ENCODE measurements around the gene RPL3. TPM values are rescaled to one million over a fixed set of nuclear protein-coding genes. Genes with fewer than 3 reads are reported as not detected.

The RPL3 gene
- total and polyA plus RNA-seq, 3 donors from 2014 or later: 1,087 to 2,075 (median 2,042) TPM

- H3K4me1 ChIP-seq: peaks cover 16% of the 10 kb centered on the region
- H3K36me3 ChIP-seq (ENCODE audit: low read depth, missing control alignments): no peaks in the 10 kb centered on the region
- TF ChIP-seq, protein P1, sequence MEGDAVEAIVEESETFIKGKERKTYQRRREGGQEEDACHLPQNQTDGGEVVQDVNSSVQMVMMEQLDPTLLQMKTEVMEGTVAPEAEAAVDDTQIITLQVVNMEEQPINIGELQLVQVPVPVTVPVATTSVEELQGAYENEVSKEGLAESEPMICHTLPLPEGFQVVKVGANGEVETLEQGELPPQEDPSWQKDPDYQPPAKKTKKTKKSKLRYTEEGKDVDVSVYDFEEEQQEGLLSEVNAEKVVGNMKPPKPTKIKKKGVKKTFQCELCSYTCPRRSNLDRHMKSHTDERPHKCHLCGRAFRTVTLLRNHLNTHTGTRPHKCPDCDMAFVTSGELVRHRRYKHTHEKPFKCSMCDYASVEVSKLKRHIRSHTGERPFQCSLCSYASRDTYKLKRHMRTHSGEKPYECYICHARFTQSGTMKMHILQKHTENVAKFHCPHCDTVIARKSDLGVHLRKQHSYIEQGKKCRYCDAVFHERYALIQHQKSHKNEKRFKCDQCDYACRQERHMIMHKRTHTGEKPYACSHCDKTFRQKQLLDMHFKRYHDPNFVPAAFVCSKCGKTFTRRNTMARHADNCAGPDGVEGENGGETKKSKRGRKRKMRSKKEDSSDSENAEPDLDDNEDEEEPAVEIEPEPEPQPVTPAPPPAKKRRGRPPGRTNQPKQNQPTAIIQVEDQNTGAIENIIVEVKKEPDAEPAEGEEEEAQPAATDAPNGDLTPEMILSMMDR (IDR thresholded peaks at IDR 0.05): no peak
- TF ChIP-seq POLR2A (IDR thresholded peaks at IDR 0.05): no peak
- H3K4me3 ChIP-seq: no peak overlapping the region
- no peaks in the 10 kb centered on the region for H3K27me3 ChIP-seq
- 87 to 92% methylated on average over 11 to 16 of the region's 16 CpGs for WGBS, 2 donors
- intact Hi-C loops (cut with DNase I; ENCODE audit: low total_unique reads): no loop called here
- H3K9me3 ChIP-seq: no peaks in the 10 kb centered on the region
- H3K27ac ChIP-seq: no peak overlapping the region
- DNase-seq: no peak
Observed at GRCh38 chr22:39303892-39304671, 15.3 kb downstream of the RPL3 start.

GRCh38 chr22:39303358-39303757, 16.1 kb downstream of the RPL3 start:
- Histone ChIP-seq H3K9me3 (no peaks in the 10 kb centered on the region), H3K4me3 (no peak overlapping the region), H3K4me1 (peaks cover 14% of the 10 kb centered on the region), H3K27me3 (no peaks in the 10 kb centered on the region), H3K36me3 (ENCODE audit: low read depth, missing control alignments) (no peaks in the 10 kb centered on the region), H3K27ac (no peak overlapping the region)
- WGBS, 2 donors: 87 to 90% methylated on average over 10 to 11 of the region's 11 CpGs
- intact Hi-C loops (cut with DNase I; ENCODE audit: low total_unique reads): no loop called here
- no peak for TF ChIP-seq POLR2A (IDR thresholded peaks at IDR 0.05)
- TF ChIP-seq, protein P1 (IDR thresholded peaks at IDR 0.05): no peak
- no peak for DNase-seq

DNA sequence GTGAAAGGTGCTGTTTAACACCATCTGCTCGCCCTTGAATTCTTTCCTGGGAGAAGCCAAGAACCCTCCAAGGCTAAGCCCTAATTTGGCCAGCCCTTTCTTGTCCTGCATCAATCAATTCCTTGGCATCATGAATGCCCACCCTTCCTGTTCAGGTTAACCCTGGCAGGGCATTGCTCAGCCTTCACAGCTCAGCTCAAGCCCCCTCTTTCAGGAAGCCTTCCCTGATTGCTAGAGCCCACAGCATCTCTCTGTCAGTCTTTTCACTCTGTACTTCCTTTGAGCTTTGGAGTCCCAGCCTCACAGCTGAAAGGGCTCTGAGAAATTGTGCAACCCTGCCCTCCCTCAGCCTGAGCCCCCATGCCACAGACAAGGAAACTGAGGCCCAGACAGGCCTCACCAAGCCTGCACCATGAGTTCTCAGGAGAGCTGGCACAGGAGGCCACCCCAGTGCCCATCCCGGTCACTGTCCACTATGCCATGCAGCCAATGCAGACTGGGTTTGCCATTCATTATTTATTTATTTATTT, 16.9 kb downstream of the RPL3 start:
- H3K9me3 ChIP-seq: no peaks in the 10 kb centered on the region
- no peaks in the 10 kb centered on the region for H3K27me3 ChIP-seq
- H3K4me1 ChIP-seq: peaks cover 18% of the 10 kb centered on the region
- WGBS, 2 donors: 92 to 100% methylated on average over 2 of the region's 2 CpGs
- TF ChIP-seq, protein P1 (IDR thresholded peaks at IDR 0.05): no peak
- TF ChIP-seq POLR2A (IDR thresholded peaks at IDR 0.05): no peak
- no peak overlapping the region for H3K27ac ChIP-seq
- no peak overlapping the region for H3K4me3 ChIP-seq
- DNase-seq: no peak
- intact Hi-C loops (cut with DNase I; ENCODE audit: low total_unique reads): no loop called here
- no peaks in the 10 kb centered on the region for H3K36me3 ChIP-seq (ENCODE audit: low read depth, missing control alignments)

- 74 to 81% methylated on average over 7 of the region's 7 CpGs for WGBS, 2 donors
- TF ChIP-seq, protein P1 (IDR thresholded peaks at IDR 0.05): no peak
- H3K36me3 ChIP-seq (ENCODE audit: low read depth, missing control alignments): no peaks in the 10 kb centered on the region
- no peak overlapping the region for H3K27ac ChIP-seq
- intact Hi-C loops (cut with DNase I; ENCODE audit: low total_unique reads): no loop called here
- H3K4me1 ChIP-seq: peaks cover 24% of the 10 kb centered on the region
- H3K4me3 ChIP-seq: no peak overlapping the region
- no peak for DNase-seq
- no peaks in the 10 kb centered on the region for H3K9me3 ChIP-seq
- H3K27me3 ChIP-seq: no peaks in the 10 kb centered on the region
Observed at GRCh38 chr22:39301926-39302325, 17.5 kb downstream of the RPL3 start.

- TF ChIP-seq, protein P1 (IDR thresholded peaks at IDR 0.05): no peak
- TF ChIP-seq POLR2A (IDR thresholded peaks at IDR 0.05): no peak
- Histone ChIP-seq H3K9me3 (no peaks in the 10 kb centered on the region), H3K36me3 (ENCODE audit: low read depth, missing control alignments) (no peaks in the 10 kb centered on the region), H3K27me3 (no peaks in the 10 kb centered on the region), H3K4me1 (peaks cover 30% of the 10 kb centered on the region), H3K4me3 (no peak overlapping the region), H3K27ac (no peak overlapping the region)
- intact Hi-C loops (cut with DNase I; ENCODE audit: low total_unique reads): no loop called here
- DNase-seq: no peak
- 88 to 89% methylated on average over 9 of the region's 9 CpGs for WGBS, 2 donors
Observed at GRCh38 chr22:39301108-39301507, 18.3 kb downstream of the RPL3 start.

Measured in testis (tissue), 3 donors.